OCI-LY1 (cell line): ENCODE data around the gene GALNT10.

Experiments used
- CTCF ChIP-seq: fragments of 200-600 bp; sonication (generic), shearing (Covaris generic); IDR thresholded peaks from 2 replicates; pipeline ENCODE4 v1.5.1; 2017; ENCODE audit warnings: mild to moderate bottlenecking, antibody characterized with exemption, low read length, moderate library complexity, mixed read lengths
- EZH2 ChIP-seq: fragments of 200-600 bp; sonication (generic), shearing (Covaris generic); IDR thresholded peaks from 2 replicates; pipeline ENCODE4 v1.8.0; 2017; ENCODE audit warnings: borderline replicate concordance, mixed run types, mild to moderate bottlenecking, antibody characterized with exemption, low read length, moderate library complexity, mixed read lengths

- TF ChIP-seq CTCF (no peak), EZH2 (no peak)
These were observed 42.9 kb upstream of the GALNT10 start for GRCh38 chr5:154147666-154148065.
